Hematopoietic multipotent progenitor cell treated with erythropoietin and hydrocortisone succinate and interleukin-3 and kit ligand, for 8 days (in vitro differentiated cells): ENCODE measurements around the gene CORO1C.

Experiments
- DNase-seq: peaks from one replicate; pipeline ENCODE4 v3.0.0-alpha.2; 2015

Gene CORO1C

GRCh38 chr12:108597559-108598471, 133.5 kb downstream of the CORO1C start, which contains the start of gene TMEM119:
TMEM119 (minus strand) TSS chr12:108598084; CDS start chr12:108592383, 5,701 bp downstream.
- no peak for DNase-seq

- no peak for DNase-seq
Observed at GRCh38 chr12:108596854-108597558, 134.3 kb downstream of the CORO1C start.

- DNase-seq = no peak
Observed at GRCh38 chr12:108595711-108596647, 135.3 kb downstream of the CORO1C start.
